NCI-H1417 (cell line): ENCODE measurements around the gene SPATA20.
A peak's percentile ranks its signal among the peaks of the same experiment; 100 is the strongest.

Experiments used
- DNase-seq, 3 experiments: peaks; one replicate each; lab custom pipeline; 2025; lab: John Stamatoyannopoulos, UW

The SPATA20 gene

DNA sequence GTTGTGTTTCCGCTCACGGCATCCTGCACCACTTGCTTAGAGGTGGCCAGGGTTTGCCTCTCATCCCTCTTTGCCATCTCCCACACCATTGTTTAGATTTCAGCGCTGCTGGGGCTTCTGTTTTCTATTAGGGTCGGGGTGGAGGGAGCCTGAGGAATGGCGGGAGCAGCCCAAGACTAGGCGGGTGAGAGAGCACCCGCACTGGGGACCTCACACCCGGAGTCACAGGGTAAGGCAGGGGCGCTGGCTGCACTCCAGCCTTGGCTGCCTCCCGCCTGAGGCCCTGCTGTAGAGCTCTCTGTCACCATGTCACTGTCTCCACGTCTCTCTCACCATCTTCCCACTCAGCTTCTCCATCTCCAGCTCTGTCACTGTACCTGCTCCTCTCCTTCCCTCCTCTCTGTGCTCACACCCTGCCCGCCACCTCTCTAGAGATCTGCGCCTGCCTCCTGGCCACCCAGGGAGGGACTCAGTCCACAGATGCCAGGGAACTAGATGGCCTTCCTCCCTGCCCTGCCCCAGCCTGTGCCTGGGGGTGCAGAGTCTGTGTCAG, 54.9 kb downstream of the SPATA20 start:
- DNase-seq, result no peak

GRCh38 chr17:50602836-50603235, 55.9 kb downstream of the SPATA20 start:
- no peak for DNase-seq

DNA sequence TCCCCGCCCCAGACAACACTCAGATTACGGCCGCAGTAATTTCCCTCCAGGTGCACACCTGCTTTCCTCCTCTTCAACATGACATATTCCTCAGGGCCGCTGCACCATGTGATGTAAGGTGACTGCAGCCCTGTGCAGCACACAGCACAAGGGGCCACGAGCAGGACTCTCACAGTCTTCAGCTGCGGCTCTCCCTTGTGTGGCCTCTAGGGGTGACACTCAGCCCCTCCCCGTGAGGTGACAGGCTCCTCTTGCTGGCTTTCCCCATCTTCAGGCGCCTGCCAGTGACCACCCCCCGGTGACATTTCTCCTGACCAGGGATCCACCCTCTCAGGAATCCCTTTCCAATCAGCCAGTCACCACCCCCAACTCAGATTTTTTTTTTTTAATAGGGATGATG, 56.4 kb downstream of the SPATA20 start:
- peak; percentile 55 to 83 (median 70) for DNase-seq

DNA sequence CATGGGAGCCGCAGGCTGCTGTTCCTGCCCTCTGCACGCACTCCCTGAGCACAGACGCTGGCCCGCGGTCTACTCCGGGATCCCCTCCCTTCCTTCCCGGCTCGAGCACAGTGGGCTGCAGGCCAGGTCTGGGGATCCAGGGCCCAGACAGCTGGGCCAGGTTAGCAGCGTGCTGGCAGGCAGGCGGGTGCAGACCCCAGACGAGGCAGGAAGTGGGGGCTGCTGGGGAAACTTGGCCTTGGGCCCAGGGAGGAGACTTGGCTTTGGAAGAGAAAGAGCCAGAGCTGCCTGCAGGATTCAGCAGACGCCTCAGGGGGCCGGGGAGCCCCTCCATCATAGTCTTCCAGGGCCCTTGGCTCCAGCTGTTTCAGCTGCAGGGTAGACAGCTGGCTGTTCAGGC, 57.5 kb downstream of the SPATA20 start:
- no peak for DNase-seq

DNA sequence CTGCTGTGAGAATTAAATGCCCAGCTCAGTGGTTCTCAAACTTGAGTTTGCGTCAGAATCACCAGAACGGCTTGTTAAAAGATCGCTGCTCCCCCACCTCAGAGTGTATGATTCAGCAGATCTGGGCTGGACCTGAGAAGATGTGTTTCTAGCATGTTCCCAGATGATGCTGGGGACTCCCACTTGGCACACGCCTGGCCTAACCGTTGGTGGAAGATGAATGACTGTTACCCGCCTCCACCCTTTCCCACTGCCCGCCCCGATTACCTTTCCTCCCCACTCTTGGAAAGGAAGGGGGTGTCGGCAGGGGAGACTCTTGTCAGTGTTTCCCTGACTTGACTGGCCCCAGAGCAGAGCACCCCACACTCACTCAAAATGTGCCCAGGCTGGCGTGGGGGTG, 58.5 kb downstream of the SPATA20 start:
- DNase-seq, result no peak
